HG03135 (cell line): Measurements from ENCODE around the gene PRKCQ.
"Not testable (repeated sequence)": the region's sequence is repeated elsewhere in the genome, so short reads cannot be mapped to it uniquely, and the experiment has no call there.

Experiments
- ATAC-seq: cut with Tn5 transposase; IDR thresholded peaks from one replicate; pipeline ENCODE4 v1.9.1; 2021; ENCODE audit warnings: mild to moderate bottlenecking, moderate library complexity; ENCODE audit not compliant: unreplicated experiment

Gene PRKCQ

DNA sequence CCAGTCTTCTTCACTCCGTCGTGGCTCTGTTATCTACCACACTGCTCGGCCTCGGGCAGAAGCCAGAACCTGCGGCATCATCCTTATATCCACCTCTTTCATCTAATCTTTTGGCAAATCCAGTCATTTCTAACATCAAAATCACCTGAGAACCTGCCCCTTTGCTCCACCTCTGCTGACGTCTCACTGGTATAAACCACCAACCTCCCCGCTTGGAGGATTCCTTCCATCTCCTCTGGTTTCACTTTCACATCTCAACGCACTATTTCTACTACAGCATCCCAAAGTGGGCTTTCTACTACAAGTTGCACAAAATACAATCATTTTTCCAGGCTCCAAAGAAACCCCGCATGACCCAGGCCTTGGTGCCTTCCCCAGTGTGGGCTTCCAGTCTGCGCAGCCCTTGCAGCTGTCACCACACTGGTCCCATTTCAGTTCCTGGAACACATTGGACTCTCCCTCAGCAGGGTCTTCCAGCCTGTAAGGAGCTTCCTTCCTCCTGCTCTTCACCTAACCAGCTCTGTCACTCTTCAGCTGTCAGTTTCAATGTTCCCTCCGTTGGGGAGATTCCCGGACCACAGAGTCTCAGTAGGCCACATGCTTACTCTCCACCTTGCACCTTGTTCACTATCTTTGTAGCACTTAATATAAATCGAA is 85.0 kb downstream of the PRKCQ start:
- ATAC-seq, result no peak

DNA sequence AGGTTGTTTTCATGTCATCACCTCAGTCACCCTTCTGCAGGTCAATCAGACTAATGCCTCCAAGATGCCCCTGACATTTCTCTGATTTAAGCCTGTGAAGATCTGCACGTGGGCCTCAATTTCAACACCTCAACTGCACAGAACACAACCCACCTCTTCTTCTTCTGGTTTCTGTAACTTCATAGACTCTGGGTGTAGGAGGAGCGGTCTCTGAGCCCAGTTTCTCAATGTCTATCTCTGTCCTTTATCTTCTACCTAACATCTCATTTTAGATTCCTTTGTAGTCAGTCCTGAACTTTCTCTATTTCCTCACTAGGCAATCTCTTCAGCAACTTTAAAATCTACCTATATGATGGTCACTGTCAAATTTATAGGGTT is 85.6 kb downstream of the PRKCQ start:
- no peak for ATAC-seq

DNA sequence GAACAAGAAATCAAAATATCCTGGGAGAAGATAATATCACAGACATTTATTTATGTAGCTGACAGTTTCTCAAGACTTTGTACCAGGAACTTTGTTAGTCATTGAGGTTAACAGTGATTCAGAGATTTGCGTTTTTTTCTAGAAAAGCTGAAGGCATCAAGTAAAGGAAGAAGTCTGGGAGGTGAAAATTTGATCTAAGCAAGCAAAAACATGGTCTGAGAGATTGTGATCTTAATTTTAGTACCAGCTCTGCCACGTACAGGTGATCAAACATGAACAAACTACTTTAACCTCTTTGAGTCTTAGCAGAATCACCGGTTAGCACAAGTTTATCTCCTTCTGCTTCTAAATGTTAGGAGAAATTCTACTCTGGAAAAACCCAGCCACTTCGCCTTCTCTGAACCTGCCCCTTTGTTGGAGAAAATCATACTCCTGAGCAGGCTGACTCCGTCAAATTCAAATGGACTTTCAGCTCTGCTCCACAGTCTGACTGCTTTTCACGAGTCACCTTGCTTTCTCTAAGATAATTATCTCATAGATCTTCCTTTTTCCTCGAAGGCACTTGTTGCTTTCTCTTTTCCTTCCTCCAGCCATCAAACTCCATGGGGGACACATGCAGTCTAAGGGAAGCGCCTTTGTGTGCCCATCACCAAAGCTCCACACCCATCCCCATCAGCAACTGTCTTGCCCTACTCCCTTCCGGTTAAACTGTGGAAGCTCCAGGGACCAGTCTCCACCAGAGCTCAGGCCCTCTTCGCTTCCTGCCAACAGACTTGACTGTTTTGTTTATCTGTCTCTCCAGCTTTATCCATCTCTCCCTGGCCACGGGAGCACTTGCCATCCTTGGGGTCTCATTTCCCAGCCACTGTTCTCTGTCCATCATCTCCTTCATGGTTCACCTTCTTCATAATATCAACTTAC is 86.3 kb downstream of the PRKCQ start:
- no peak for ATAC-seq

DNA sequence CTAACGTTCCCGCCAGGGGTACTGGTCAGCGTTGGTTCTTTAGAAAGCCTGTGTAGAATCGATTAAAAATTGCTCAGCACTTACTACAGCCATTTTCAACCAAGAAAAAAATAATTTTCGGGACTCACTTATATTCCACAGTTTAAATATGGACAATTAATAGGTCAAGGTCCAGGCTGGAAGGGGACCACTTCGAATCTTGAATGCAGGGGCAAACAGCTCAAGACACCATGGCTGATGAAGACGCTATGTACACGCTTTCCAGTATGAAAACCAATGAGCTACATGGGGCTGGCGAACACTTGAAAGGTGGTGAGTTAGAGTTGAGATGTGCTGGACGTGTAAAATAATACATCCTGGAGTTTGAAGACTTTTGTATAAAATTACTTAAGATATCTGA is 87.2 kb downstream of the PRKCQ start:
- ATAC-seq, result no peak

DNA sequence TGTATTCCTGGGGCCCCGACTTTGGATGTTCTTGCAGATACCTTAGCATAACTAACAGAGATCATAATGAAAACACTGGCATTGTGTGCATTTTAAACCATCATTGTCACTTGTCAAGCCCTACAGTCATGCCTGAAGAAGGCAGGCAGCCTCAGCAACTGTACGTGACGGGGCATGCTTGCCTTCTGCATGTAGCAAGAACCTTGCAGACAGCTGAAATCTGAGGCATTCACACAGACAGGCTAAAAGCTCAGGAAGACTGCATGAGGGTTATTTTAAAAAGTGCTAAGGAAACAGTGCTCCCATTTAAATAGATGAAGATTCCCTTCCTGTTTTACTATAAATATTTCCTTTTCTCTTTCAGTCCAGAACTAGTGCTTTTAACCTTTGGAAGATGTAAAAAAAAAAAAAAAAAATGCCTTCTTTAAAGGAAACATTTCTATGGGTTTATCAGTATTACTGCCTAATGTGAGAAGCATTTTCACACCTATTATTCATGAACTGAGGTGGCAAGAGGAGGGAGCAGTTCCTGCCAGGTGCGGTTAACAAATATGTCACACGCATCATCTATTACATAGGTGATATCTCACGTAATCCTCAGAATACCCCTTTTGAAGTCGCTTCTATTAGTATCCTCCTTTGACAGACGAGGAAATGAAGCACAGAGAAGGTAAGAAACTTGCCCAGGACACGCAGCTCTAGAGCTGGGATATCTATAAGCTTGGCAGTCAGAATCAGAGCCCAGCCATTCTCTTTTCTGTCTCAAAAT is 88.1 kb downstream of the PRKCQ start:
- no peak for ATAC-seq

DNA sequence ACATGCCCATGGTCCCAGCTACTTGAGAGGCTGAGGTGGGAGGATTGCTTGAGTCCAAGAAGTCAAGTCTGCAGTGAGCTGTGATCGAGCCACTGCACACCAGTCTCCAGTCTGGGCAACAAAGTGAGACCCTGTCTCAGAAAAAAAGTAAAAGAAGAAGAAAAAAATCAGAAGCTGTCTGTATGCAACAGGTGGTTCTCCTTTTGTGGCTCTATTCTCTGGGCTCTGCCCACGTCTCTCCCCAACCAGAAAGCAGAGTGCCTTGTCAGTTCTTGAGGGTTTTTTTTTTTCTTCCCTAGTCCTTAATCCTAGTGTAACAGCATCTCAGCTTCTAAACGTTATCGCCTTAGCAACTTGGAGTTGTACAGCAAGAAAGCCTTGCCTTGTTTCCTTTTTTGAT is 89.5 kb downstream of the PRKCQ start:
- no peak for ATAC-seq

DNA sequence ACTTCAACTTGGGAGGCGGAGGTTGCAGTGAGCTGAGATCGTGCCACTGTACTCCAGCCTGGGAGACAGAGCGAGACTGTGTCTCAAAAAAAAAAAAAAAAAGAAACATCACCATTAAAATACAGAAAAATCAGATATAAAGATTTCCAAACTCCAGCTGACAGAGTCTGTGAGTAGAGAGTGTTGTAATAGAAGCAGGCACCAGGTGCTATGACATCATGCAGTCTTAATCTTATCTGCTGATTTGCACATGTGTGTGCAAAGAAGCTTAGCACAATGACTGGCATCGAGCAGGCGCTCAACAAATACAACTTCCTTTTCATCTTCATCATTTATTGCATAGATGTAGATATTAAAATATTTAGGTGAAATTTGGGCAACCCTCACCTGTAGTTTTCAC is 92.2 kb downstream of the PRKCQ start:
- ATAC-seq, result no peak

DNA sequence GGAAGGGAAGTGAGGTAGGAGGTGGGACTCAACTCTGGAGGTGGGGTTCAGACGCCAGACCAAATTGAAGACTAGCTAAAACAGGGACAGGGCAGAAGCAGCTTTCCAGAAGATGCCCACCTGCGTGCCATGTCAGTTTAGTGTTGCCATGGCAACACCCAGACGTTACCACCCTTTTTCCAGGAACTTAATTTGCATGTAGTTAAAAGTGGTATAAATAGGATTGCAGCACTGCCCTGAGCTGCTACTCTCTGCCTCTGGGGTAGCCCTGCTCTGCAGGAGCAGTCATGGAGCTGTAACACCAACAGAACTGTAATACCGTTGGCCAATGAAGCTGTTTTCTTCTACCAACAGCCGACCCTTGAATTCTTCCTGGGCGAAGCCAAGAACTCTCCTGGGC is 93.8 kb downstream of the PRKCQ start:
- no peak for ATAC-seq

DNA sequence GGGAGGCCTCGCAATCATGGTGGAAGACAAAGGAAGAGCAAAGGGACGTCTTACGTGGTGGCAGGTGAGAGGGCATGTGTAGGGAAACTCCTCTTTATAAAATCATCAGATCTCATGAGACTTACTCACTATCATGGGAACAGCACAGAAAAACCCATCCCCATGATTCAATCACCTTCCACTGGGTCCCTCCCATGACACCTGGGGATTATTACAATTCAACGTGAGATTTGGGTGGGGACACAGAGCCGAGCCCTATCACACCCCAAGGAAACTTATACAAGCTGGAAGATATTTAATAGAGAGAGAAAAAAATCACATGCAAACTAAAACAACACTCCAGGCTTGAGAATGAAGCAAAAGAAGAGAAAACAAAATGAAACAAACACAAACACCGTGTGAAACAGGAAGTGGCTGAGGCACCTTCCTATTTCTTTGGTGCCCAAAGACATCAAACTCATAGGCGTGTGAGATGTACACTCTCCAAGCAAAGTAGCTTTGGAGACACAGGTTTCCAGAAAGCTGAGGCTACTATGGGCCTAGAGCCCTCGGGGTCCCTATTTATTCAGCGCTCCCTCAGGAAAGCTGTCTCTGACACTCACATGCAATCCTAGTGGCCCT is 97.2 kb downstream of the PRKCQ start:
- no peak for ATAC-seq

DNA sequence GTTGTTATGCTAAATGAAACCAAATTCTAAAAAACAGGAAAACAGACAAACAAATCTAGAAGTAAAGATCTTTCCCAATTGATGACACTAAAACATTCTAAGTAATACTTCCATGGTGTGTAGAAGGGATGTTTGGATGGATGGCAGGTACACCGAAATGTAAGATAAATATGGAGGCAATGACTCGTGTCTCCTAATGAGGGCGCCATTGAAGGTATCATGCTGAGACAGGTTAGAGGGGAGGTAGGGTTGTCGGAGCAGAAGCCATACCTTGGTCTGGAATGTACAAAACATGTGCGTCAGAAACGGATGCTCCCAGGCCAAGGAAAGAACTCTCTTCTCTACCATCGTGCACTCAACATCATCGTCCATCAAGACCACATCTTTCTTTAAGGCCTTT is 101.4 kb downstream of the PRKCQ start:
- ATAC-seq, result no peak

DNA sequence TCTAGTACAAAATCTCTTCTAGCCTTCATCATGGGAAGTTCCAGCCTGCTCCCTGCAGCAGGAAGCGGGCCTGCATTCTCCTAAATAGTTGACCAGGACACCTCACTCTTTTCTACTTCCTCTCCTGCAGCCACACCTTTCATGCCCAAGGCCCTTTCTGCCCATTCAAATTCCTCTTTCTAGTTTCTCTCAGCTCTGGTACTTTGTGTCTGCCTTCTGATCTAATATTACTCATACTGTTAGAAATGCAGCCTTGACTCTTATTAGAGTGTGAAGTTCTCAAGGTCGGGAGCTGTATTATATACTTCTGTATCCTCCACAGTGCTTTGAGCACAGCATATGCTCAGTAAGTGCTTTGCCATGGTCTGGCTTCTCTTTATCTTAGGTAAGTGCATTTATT is 103.1 kb downstream of the PRKCQ start:
- ATAC-seq, result no peak

DNA sequence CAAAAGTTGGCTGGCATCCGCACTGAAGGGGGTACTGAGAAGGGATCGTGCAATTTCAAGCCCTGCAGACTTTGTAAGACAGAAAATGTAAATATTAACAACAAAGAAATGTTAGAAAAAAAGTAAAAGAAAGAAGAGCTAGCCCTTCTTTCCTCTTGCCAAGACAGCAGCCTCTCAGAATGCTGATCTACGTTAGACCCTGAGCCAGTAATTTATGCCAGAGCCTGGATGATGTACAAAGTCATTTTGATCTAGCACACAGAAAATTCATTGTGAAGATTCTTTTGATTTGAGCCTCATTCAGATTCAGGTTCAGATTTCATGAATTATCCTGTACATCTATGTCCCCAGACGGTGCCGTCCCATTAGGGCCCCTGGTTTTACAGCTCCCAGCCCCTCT is 105.2 kb downstream of the PRKCQ start:
- no peak for ATAC-seq

DNA sequence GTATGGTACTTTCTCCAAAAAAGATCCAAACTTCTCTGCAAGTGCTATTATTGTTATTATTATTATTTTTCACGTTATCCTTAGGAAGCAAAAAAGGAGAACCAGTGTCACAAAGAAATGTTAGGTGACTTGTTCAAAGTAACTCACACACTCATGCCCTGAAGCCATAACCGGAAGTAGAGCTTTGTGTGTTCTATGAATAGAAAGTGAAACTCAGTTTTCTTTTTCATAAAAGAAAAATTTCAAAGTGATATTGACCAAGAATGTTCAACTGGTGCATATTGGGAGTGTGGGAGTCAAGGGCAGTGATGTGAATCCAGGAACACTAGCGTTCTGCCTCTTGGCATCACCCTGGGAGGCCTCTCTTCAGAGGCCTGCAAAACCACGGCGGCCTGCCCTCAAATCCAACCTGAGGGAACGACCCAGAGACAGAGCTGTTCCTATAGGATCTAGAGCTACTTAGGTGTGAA is 106.1 kb downstream of the PRKCQ start:
- peak; percentile 84 for ATAC-seq

DNA sequence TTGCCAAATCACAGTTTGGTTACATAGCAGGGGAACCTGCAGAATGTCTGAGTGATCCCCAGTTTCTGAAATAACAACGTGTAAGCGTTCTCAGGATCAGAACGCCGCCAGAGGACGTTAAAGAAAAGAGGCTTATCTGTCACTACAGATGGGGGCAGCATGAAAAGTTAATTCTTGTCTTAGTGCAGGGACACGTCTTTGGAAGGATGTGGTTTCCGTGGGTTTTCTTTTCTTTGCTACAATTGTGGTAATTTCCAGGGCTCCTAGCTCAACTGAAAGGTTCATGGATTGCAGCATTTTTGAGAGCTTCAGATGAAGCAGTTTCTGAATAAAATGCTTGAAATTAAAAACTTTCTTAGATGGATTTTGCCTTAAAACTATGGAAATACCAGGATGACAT is 106.6 kb downstream of the PRKCQ start:
- ATAC-seq, result peak; percentile 63

DNA sequence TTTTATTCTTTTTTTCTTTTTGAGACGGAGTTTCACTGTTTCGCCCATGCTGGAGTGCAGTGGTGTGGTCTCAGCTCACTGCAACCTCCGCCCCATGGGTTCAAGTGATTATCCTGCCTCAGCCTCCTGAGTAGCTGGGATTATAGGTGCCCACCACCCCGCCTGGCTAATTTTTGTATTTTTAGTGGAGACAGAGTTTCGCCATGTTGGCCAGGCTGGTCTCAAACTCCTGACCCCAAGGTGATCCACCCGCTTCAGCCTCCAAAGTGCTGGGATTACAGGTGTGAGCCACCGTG is 107.4 kb downstream of the PRKCQ start:
- ATAC-seq, result not testable (repeated sequence)

DNA sequence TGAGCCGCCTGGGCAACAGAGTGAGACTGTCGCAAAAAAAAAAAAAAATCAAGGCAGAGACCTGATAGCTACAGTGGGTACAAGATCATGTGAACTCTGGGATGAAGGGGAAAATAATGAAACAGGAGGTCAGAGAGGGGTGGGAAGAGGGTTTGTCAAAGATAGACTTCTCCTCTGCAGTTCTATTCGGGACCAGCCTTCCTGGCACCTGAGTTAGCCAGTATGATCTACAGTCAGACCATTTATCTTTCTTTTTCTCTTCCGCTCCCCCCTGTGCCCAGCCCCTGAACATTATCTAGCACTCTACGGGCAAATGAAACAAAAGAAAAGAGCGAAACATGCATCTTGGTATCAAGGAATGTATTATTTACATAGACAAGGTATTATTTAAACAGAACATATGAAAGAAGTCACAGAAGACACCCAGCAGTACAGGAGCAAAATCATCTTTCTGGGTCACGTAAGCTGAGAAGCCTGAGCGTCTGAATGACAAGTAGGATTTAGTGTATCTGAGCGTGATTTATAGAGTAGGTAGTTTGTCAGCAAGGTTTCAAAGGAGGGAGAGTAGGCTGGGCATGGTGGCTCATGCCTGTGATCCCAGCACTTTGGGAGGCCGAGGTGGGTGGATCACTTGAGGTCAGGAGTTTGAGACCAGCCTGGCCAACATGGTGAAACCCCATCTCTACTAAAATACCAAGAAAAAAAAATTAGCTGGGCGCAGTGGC is 109.0 kb downstream of the PRKCQ start:
- ATAC-seq, result no peak

DNA sequence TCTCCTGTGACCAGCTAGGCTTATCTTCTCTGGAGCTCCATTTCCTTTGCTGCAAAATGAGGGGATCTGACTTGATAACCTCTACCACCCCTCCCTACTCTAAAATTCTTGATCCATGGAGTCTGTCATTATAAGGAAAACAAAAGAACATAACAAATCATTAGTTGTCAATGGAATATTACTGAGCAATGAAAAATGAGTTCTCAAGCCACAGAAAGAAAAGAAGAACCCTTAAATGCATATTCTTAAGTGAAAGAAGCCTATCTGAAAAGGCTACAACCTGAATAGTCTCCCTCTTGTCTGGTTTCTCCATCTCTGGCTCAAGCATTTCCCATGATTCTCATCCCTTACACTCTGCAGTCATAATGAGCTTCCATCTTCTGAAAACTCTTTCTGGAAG is 110.4 kb downstream of the PRKCQ start:
- no peak for ATAC-seq

DNA sequence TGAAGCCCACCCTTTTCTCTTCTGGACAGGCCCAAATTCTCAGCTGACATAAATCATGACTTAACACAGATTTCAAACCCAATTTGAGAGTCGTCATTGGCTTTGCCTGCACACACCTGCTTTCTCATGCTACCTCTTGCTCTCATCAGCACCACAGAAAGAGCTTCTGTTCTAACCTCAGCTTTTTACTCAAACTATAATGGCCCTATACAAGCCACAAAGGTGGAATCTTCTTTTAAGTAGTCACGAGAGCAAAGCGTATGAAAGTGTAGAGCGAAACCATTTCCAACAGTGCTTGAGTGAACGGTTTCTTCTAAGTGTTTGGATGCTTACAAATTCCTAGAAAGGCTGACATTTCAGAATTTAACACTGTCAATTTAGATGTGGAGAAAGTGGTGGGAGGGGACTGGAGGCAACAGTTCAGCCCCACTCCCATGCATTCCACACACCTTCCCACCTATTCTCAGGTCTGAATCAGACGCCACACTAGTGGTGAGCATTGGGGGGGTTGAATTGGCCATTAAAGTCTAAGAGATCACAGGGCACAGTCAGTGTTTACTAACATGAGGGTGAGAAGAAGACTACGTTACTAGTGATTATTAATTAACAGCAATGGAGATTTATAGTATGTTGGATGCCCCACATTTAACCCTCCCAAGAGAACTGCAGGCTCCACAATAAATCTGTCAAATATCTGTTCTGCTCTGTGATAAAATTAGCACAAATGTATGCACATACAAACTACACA is 114.0 kb downstream of the PRKCQ start:
- ATAC-seq, result no peak

DNA sequence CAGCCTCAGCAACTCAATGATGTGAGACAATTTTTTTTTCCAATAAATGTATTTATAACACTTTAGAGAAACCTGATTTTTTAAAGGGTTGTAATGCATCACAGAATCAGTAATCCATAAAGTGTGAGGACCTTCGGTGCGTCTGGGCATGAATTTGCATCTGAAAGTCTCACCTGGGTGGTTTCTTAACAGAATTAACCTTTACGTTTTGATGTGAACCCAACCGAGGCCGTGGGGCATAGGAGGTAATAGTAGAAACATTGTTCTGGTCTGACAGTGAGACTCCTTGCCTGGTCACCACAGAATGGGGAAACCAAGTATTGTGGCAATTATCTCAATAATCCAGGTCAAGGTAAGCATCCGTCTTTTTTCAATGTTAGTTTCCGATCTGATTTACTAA is 114.6 kb downstream of the PRKCQ start:
- ATAC-seq, result no peak

DNA sequence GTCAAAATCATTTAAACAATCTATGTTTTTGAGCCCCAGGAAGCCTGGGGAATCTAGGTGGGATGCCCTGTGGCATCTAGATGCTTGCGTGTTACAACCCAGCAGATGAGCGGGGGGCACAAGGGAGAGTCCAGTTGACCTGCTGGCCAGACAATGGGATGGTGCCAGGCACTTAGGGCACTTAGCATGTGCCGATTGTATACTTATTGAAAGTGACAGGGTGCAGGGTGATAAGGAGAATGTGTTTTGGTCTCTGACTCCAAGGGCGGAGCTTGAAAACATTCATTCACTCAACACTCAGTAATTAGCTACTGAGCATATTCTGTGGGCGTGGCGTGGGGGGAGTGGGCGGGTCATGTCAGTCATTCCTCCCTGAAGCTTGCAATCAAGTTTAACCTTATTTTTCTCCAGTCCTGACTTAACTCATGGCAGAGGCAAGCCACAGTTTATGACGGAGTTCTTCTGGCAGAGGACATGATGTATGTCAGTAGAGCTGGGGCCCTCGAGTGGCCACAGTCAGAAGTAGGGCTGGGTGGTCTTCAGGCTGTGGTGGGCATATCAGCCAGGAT is 115.1 kb downstream of the PRKCQ start:
- no peak for ATAC-seq
